GM23248 (cell line): ENCODE data around the gene PPP1R3G. TPM values are rescaled to one million over a fixed set of nuclear protein-coding genes. Genes with fewer than 3 reads are reported as not detected.
A peak's percentile ranks its signal among the peaks of the same experiment; 100 is the strongest.

ENCODE experiments used
- DNase-seq: peaks from one replicate; pipeline ENCODE4 v3.0.0-alpha.2; 2015
- H2AFZ ChIP-seq: fragments of 200-600 bp; sonication (generic); 2 replicates; pipeline ENCODE4 v1.6.1; 2016; ENCODE audit warnings: antibody characterized with exemption
- H3F3A ChIP-seq: fragments of 200-600 bp; sonication (generic); 2 replicates; pipeline ENCODE4 v1.6.1; 2016; ENCODE audit warnings: mild to moderate bottlenecking, antibody characterized with exemption, mixed run types; ENCODE audit not compliant: insufficient read depth
- H3K27ac ChIP-seq: fragments of 200-600 bp; sonication (generic); 2 replicates; pipeline ENCODE4 v1.5.1; 2016; ENCODE audit warnings: mild to moderate bottlenecking
- H3K27me3 ChIP-seq: fragments of 200-600 bp; sonication (generic); replicated peaks from 2 replicates; pipeline ENCODE4 v1.6.1; 2016; ENCODE audit warnings: mild to moderate bottlenecking; ENCODE audit not compliant: insufficient read depth
- H3K36me3 ChIP-seq: fragments of 200-600 bp; sonication (generic); 2 replicates; pipeline ENCODE4 v1.6.1; 2016; ENCODE audit warnings: low read depth, mild to moderate bottlenecking
- H3K4me1 ChIP-seq: fragments of 200-600 bp; sonication (generic); 2 replicates; pipeline ENCODE4 v1.6.1; 2016; ENCODE audit warnings: mild to moderate bottlenecking; ENCODE audit not compliant: insufficient read depth
- H3K4me2 ChIP-seq: fragments of 200-600 bp; sonication (generic); one replicate; pipeline ENCODE4 v1.6.1; 2016; ENCODE audit warnings: mild to moderate bottlenecking; ENCODE audit not compliant: unreplicated experiment
- H3K4me3 ChIP-seq: fragments of 200-600 bp; sonication (generic); 2 replicates; pipeline ENCODE4 v1.5.1; 2016; ENCODE audit warnings: mild to moderate bottlenecking
- H3K79me2 ChIP-seq: fragments of 200-600 bp; sonication (generic); 2 replicates; pipeline ENCODE4 v1.6.1; 2016; ENCODE audit warnings: mild to moderate bottlenecking; ENCODE audit not compliant: insufficient read depth
- H3K9ac ChIP-seq: fragments of 200-600 bp; sonication (generic); 2 replicates; pipeline ENCODE4 v1.6.1; 2016; ENCODE audit warnings: mild to moderate bottlenecking
- H3K9me2 ChIP-seq: fragments of 200-600 bp; sonication (generic); 2 replicates; pipeline ENCODE4 v1.6.1; 2016; ENCODE audit warnings: mixed run types, mild to moderate bottlenecking, moderate library complexity; ENCODE audit not compliant: insufficient read depth
- H3K9me3 ChIP-seq: fragments of 200-600 bp; sonication (generic); one replicate; pipeline ENCODE4 v1.6.1; 2017; ENCODE audit warnings: low read depth
- H4K20me1 ChIP-seq: fragments of 200-600 bp; sonication (generic); 2 replicates; pipeline ENCODE4 v1.6.0; 2016; ENCODE audit not compliant: insufficient read depth
- EZH2 ChIP-seq: fragments of 200-600 bp; sonication (generic); IDR thresholded peaks from 2 replicates; pipeline ENCODE4 v1.6.1; 2018; ENCODE audit warnings: antibody characterized with exemption, mild to moderate bottlenecking; ENCODE audit not compliant: insufficient read depth, poor library complexity, severe bottlenecking
- EZH2phosphoT487 ChIP-seq: fragments of 200-600 bp; sonication (generic); IDR thresholded peaks from 2 replicates; pipeline ENCODE4 v1.6.1; 2018; ENCODE audit warnings: antibody characterized with exemption, moderate library complexity, mild to moderate bottlenecking, low read depth; ENCODE audit not compliant: insufficient read depth
- WGBS, 2 experiments: methylation state at CpG; one replicate each; pipeline ENCODE4 v1.1.6; 2015 to 2017; ENCODE audit warnings: low lambda C conversion rate in 2 of 2, low coverage in 1 of 2; ENCODE audit errors: missing lambda C conversion rate in 2 of 2; 5-methylcytosine and 5-hydroxymethylcytosine counted together
- in situ Hi-C: fragments of 300-500 bp; cut with MboI; formaldehyde crosslinking; loops from 2 replicates; pipeline ENCODE4 v1.15.0; 2020
- polyA plus RNA-seq: library from polyadenylated mRNA; unstranded; fragments of >200 nt; fragmentation: Nextera tagmentation; extraction: Ambion mirVana; gene quantifications from 2 replicates; pipeline ENCODE4 v1.2.1, GENCODE V29; 2016
- total RNA-seq: library from RNA; depleted of rRNA; stranded (reverse); fragments of >200 nt; shearing (Covaris generic); gene quantifications from 2 replicates; pipeline ENCODE4 v1.2.3, GENCODE V29; 2014

PPP1R3G gene
- total and polyA plus RNA-seq, 2 experiments from 2014 or later, result 0.84 to 2.6 TPM

- no peaks in the 10 kb centered on the region; the same call in 1 of the 2 replicates for H3K27me3 ChIP-seq
- H3K4me3 ChIP-seq, result peak overlapping the region; percentile 66
- H3K9ac ChIP-seq, result peak overlapping the region; percentile 69
- in situ Hi-C loops, result no loop called here
- peaks cover 16% of the 10 kb centered on the region for H3F3A ChIP-seq
- H3K79me2 ChIP-seq, result no peaks in the 10 kb centered on the region
- no peaks in the 10 kb centered on the region for H3K9me2 ChIP-seq
- TF ChIP-seq EZH2phosphoT487, result no peak
- no peak for TF ChIP-seq EZH2
- no peaks in the 10 kb centered on the region for H3K9me3 ChIP-seq
- no peaks in the 10 kb centered on the region for H3K36me3 ChIP-seq
- H3K27ac ChIP-seq, result no peak overlapping the region
- H4K20me1 ChIP-seq, result no peaks in the 10 kb centered on the region
- peak; percentile 72 for DNase-seq
- WGBS, 2 experiments, result 2 to 3% methylated on average over 52 to 60 of the region's 74 CpGs
- H2AFZ ChIP-seq, result peak overlapping the region; percentile 85
- H3K4me2 ChIP-seq, result peak overlapping the region; percentile 74
- H3K4me1 ChIP-seq, result peaks cover 20% of the 10 kb centered on the region
Measured at GRCh38 chr6:5085648-5086293, 630 bp downstream of the PPP1R3G start.

GRCh38 chr6:5086294-5086890, 1.3 kb downstream of the PPP1R3G start:
- in situ Hi-C loops, result no loop called here
- H3K4me3 ChIP-seq, result peak overlapping the region; percentile 66; the same call in 1 of the 2 replicates
- H4K20me1 ChIP-seq, result no peaks in the 10 kb centered on the region
- no peaks in the 10 kb centered on the region for H3K36me3 ChIP-seq
- no peak overlapping the region for H3K9ac ChIP-seq
- H3K9me2 ChIP-seq, result no peaks in the 10 kb centered on the region
- peaks cover 16% of the 10 kb centered on the region for H3F3A ChIP-seq
- H3K79me2 ChIP-seq, result no peaks in the 10 kb centered on the region
- WGBS, 2 experiments, result 57% methylated on average over 51 to 54 of the region's 56 CpGs
- H3K4me2 ChIP-seq, result peak overlapping the region; percentile 74
- H3K27me3 ChIP-seq, result no peaks in the 10 kb centered on the region; the same call in none of the 2 replicates
- H2AFZ ChIP-seq, result peak overlapping the region; percentile 85; the same call in 1 of the 2 replicates
- DNase-seq, result no peak
- H3K9me3 ChIP-seq, result no peaks in the 10 kb centered on the region
- no peak for TF ChIP-seq EZH2
- no peak for TF ChIP-seq EZH2phosphoT487
- peaks cover 19% of the 10 kb centered on the region for H3K4me1 ChIP-seq
- H3K27ac ChIP-seq, result no peak overlapping the region

- Histone ChIP-seq H4K20me1 (no peaks in the 10 kb centered on the region), H3K9me2 (no peaks in the 10 kb centered on the region), H2AFZ (no peak overlapping the region), H3K27ac (no peak overlapping the region), H3K9ac (no peak overlapping the region), H3K4me3 (no peak overlapping the region), H3K36me3 (no peaks in the 10 kb centered on the region), H3K79me2 (no peaks in the 10 kb centered on the region), H3K9me3 (no peaks in the 10 kb centered on the region), H3K4me2 (no peak overlapping the region), H3F3A (peaks cover 11% of the 10 kb centered on the region; the same call in 1 of the 2 replicates), H3K27me3 (no peaks in the 10 kb centered on the region; the same call in none of the 2 replicates), H3K4me1 (peaks cover 9% of the 10 kb centered on the region)
- 97 to 98% methylated on average over 19 of the region's 19 CpGs for WGBS, 2 experiments
- in situ Hi-C loops, result no loop called here
- DNase-seq, result no peak
- TF ChIP-seq EZH2 (no peak), EZH2phosphoT487 (no peak)
Measured at GRCh38 chr6:5087389-5087788, 2.2 kb downstream of the PPP1R3G start.

DNA sequence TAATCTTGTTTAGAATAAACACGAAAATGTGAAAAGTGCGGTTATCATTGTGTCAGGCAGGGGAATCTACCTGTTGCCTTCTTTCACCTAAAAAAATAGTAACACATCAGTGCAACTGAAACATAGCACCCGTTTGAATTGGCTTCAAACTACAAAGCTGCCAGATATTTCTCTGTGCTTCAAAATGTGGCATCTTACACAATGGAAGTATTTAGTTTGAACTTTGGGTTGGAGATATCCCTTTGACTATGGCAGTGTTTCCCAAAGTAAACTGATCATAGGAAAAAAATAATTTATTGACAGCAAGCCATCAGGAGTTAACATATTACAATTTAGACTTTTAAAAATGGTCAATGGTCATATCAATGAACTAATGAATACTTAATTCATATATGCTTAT, 3.6 kb downstream of the PPP1R3G start:
- H3K9ac ChIP-seq, result no peak overlapping the region
- H3K4me1 ChIP-seq, result no peaks in the 10 kb centered on the region
- no peak overlapping the region for H2AFZ ChIP-seq
- H3K9me3 ChIP-seq, result no peaks in the 10 kb centered on the region
- no peak for DNase-seq
- H3K4me2 ChIP-seq, result no peak overlapping the region
- no peaks in the 10 kb centered on the region for H3K79me2 ChIP-seq
- no peaks in the 10 kb centered on the region for H4K20me1 ChIP-seq
- TF ChIP-seq EZH2phosphoT487, result no peak
- no peak for TF ChIP-seq EZH2
- H3K4me3 ChIP-seq, result no peak overlapping the region
- H3F3A ChIP-seq, result peaks cover 3% of the 10 kb centered on the region; the same call in 1 of the 2 replicates
- no peaks in the 10 kb centered on the region for H3K9me2 ChIP-seq
- H3K27me3 ChIP-seq, result peaks cover 4% of the 10 kb centered on the region
- 93 to 95% methylated on average over 3 of the region's 3 CpGs for whole genome bisulfite sequencing, 2 experiments
- no peak overlapping the region for H3K27ac ChIP-seq
- in situ Hi-C loops, result no loop called here
- H3K36me3 ChIP-seq, result no peaks in the 10 kb centered on the region
